ENCODE results near the gene CPB2.
A peak's percentile ranks its signal among the peaks of the same experiment; 100 is the strongest.

CPB2 gene

GRCh38 chr13:46126552-46127357 is 21.9 kb upstream of the CPB2 start:
- peak; percentile 70 for DNase-seq

- no peak for DNase-seq
Observed at GRCh38 chr13:46126056-46126455, 21.2 kb upstream of the CPB2 start.

GRCh38 chr13:46124967-46125933 is 20.4 kb upstream of the CPB2 start:
- no peak for DNase-seq

GRCh38 chr13:46124531-46124966 is 19.7 kb upstream of the CPB2 start:
- peak; percentile 76 for DNase-seq

GRCh38 chr13:46122304-46122703 is 17.5 kb upstream of the CPB2 start:
- no peak for DNase-seq

GRCh38 chr13:46121597-46122163 is 16.8 kb upstream of the CPB2 start:
- no peak for DNase-seq

GRCh38 chr13:46121033-46121432 is 16.2 kb upstream of the CPB2 start:
- DNase-seq: no peak

GRCh38 chr13:46119883-46120614 is 15.2 kb upstream of the CPB2 start:
- no peak for DNase-seq

GRCh38 chr13:46116653-46117502 is 12.0 kb upstream of the CPB2 start:
- DNase-seq: no peak

- DNase-seq: no peak
Observed at GRCh38 chr13:46114613-46115012, 9.8 kb upstream of the CPB2 start.

- DNase-seq: no peak
Observed at GRCh38 chr13:46113596-46113995, 8.8 kb upstream of the CPB2 start.

GRCh38 chr13:46111151-46111550 is 6.3 kb upstream of the CPB2 start:
- DNase-seq: no peak

GRCh38 chr13:46109451-46109850 is 4.6 kb upstream of the CPB2 start:
- DNase-seq: no peak

GRCh38 chr13:46106839-46107371 is 2.1 kb upstream of the CPB2 start:
- no peak for DNase-seq

GRCh38 chr13:46103037-46103436 is 1.8 kb downstream of the CPB2 start:
- no peak for DNase-seq

GRCh38 chr13:46102255-46102605 is 2.6 kb downstream of the CPB2 start:
- no peak for DNase-seq

GRCh38 chr13:46101484-46102254 is 3.2 kb downstream of the CPB2 start:
- no peak for DNase-seq

- no peak for DNase-seq
Observed at GRCh38 chr13:46101002-46101401, 3.8 kb downstream of the CPB2 start.

GRCh38 chr13:46100191-46100815 is 4.5 kb downstream of the CPB2 start:
- no peak for DNase-seq

GRCh38 chr13:46097663-46098062 is 7.2 kb downstream of the CPB2 start:
- DNase-seq: no peak

Measured in activated CD8-positive, alpha-beta memory T cell treated with anti-CD3 and anti-CD28 coated beads, Interleukin-2, amount 50 U/mL, for 48 hours (primary cell).